WTC11 (cell line): Measurements from ENCODE around the gene ROPN1L. TPM values are rescaled to one million over a fixed set of nuclear protein-coding genes. Genes with fewer than 3 reads are reported as not detected.

Experiments used
- ATAC-seq: fragments of 200-7000 bp; cut with Tn5 transposase; 2 replicates; pipeline ENCODE4 v1.10.0; 2021; ENCODE audit warnings: mild to moderate bottlenecking, moderate library complexity
- CTCF ChIA-PET: fragments of 300-600 bp; sonication (Branson Sonifier 250); formaldehyde crosslinking; loops from one replicate; lab custom pipeline; 2021; ENCODE audit warnings: antibody characterized with exemption; lab: Charles Lee
- POLR2A ChIA-PET: fragments of 350-600 bp; sonication (Branson Sonifier 250); formaldehyde crosslinking; loops from one replicate; lab custom pipeline; 2021; ENCODE audit warnings: antibody characterized with exemption; lab: Charles Lee
- DNase-seq: peaks from one replicate; pipeline ENCODE4 v3.0.0; 2021; ENCODE audit warnings: low spot score
- H3K27ac Mint-ChIP-seq: 2 replicates; pipeline ENCODE4 v1.8.0; 2021; ENCODE audit warnings: mixed read lengths
- H3K27me3 Mint-ChIP-seq: 2 replicates; pipeline ENCODE4 v1.8.0; 2021; ENCODE audit warnings: low read depth, mild to moderate bottlenecking, moderate library complexity, mixed read lengths
- H3K36me3 Mint-ChIP-seq: 2 replicates; pipeline ENCODE4 v1.8.0; 2021; ENCODE audit warnings: mixed read lengths
- H3K4me1 Mint-ChIP-seq: 2 replicates; pipeline ENCODE4 v1.8.0; 2022; ENCODE audit warnings: mixed read lengths
- H3K4me3 Mint-ChIP-seq: 2 replicates; pipeline ENCODE4 v1.8.0; 2021; ENCODE audit warnings: mild to moderate bottlenecking, moderate library complexity, mixed read lengths
- H3K9me3 Mint-ChIP-seq: 2 replicates; pipeline ENCODE4 v1.8.0; 2021; ENCODE audit warnings: mixed read lengths
- AR ChIP-seq: fragments of 250-450 bp; sonication (Bioruptor Pico); IDR thresholded peaks from 2 replicates; pipeline ENCODE4 v1.9.0; 2021; ENCODE audit warnings: mild to moderate bottlenecking
- CREB1 ChIP-seq: sonication (generic); formaldehyde crosslinking; IDR thresholded peaks from 2 replicates; pipeline ENCODE4 v1.8.0; 2023; ENCODE audit warnings: mild to moderate bottlenecking, missing genetic modification reagents
- CTCF ChIP-seq: fragments of 200-600 bp; IDR thresholded peaks from 2 replicates; pipeline ENCODE4 v1.8.0; 2022; ENCODE audit warnings: antibody characterized with exemption
- E2F4 ChIP-seq: sonication (generic); formaldehyde crosslinking; IDR thresholded peaks from 2 replicates; pipeline ENCODE4 v1.8.1; 2022; ENCODE audit warnings: low read depth, mild to moderate bottlenecking, moderate library complexity, missing genetic modification reagents, borderline replicate concordance
- ETV6 ChIP-seq: sonication (generic); formaldehyde crosslinking; IDR thresholded peaks from 2 replicates; pipeline ENCODE4 v1.8.1; 2022; ENCODE audit warnings: mild to moderate bottlenecking, missing genetic modification reagents
- IRF2 ChIP-seq: sonication (generic); formaldehyde crosslinking; IDR thresholded peaks from 2 replicates; pipeline ENCODE4 v1.8.0; 2022; ENCODE audit warnings: low read depth, missing genetic modification reagents, borderline replicate concordance
- MAX ChIP-seq: sonication (generic); formaldehyde crosslinking; IDR thresholded peaks from 2 replicates; pipeline ENCODE4 v1.8.0; 2022; ENCODE audit warnings: mild to moderate bottlenecking, missing genetic modification reagents
- NR3C1 ChIP-seq: sonication (generic); formaldehyde crosslinking; conservative IDR thresholded peaks from 2 replicates; pipeline ENCODE4 v1.8.1; 2023; ENCODE audit warnings: low read depth, mild to moderate bottlenecking, missing genetic modification reagents
- OVOL2 ChIP-seq: fragments of 250-450 bp; sonication (Bioruptor Pico); IDR thresholded peaks from 2 replicates; pipeline ENCODE4 v1.9.0; 2021; ENCODE audit warnings: mild to moderate bottlenecking, borderline replicate concordance
- PRDM15 ChIP-seq: sonication (generic); formaldehyde crosslinking; IDR thresholded peaks from 2 replicates; pipeline ENCODE4 v1.8.0; 2022; ENCODE audit warnings: missing genetic modification reagents
- SP1 ChIP-seq: sonication (generic); formaldehyde crosslinking; conservative IDR thresholded peaks from 2 replicates; pipeline ENCODE4 v1.8.1; 2022; ENCODE audit warnings: missing genetic modification reagents
- TEAD4 ChIP-seq: sonication (generic); formaldehyde crosslinking; IDR thresholded peaks from 2 replicates; pipeline ENCODE4 v1.8.0; 2022; ENCODE audit warnings: mild to moderate bottlenecking, missing genetic modification reagents
- USF1 ChIP-seq: sonication (generic); formaldehyde crosslinking; IDR thresholded peaks from 2 replicates; pipeline ENCODE4 v1.8.0; 2022; ENCODE audit warnings: mild to moderate bottlenecking, missing genetic modification reagents
- ZBTB21 ChIP-seq: sonication (generic); formaldehyde crosslinking; IDR thresholded peaks from 2 replicates; pipeline ENCODE4 v1.8.1; 2023; ENCODE audit warnings: mild to moderate bottlenecking, missing genetic modification reagents, borderline replicate concordance
- ZNF425 ChIP-seq: fragments of 250-450 bp; sonication (Bioruptor Pico); conservative IDR thresholded peaks from 2 replicates; pipeline ENCODE4 v1.9.0; 2021; ENCODE audit warnings: mild to moderate bottlenecking
- ZNF532 ChIP-seq: fragments of 250-450 bp; sonication (Bioruptor Pico); IDR thresholded peaks from 2 replicates; pipeline ENCODE4 v1.9.0; 2021; ENCODE audit warnings: mild to moderate bottlenecking, borderline replicate concordance
- total RNA-seq: library from RNA; stranded (reverse); gene quantifications from 3 replicates; pipeline ENCODE4 v1.2.3, GENCODE V29; 2021

ROPN1L gene
- total RNA-seq, 1 experiment from 2014 or later, result not detected

GRCh38 chr5:10459080-10460055 lies 17.7 kb downstream of the ROPN1L start:
- Mint-ChIP-seq H3K36me3 (no peaks in the 10 kb centered on the region), H3K27ac (no peak overlapping the region), H3K9me3 (no peaks in the 10 kb centered on the region), H3K27me3 (no peaks in the 10 kb centered on the region), H3K4me3 (no peak overlapping the region), H3K4me1 (peaks cover 34% of the 10 kb centered on the region)
- TF ChIP-seq OVOL2 (CRISPR knock-in tag), result no peak
- no peak for TF ChIP-seq USF1
- no peak for TF ChIP-seq ZBTB21 (CRISPR knock-in tag)
- TF ChIP-seq PRDM15 (CRISPR knock-in tag), result no peak
- no peak for TF ChIP-seq TEAD4 (CRISPR knock-in tag)
- no peak for TF ChIP-seq AR (CRISPR knock-in tag)
- TF ChIP-seq SP1 (CRISPR knock-in tag), result no peak
- TF ChIP-seq ZNF425 (CRISPR knock-in tag), result no peak
- no peak for TF ChIP-seq NR3C1
- no peak for TF ChIP-seq CREB1 (CRISPR knock-in tag)
- no peak for TF ChIP-seq ZNF532 (CRISPR knock-in tag)
- TF ChIP-seq E2F4 (CRISPR knock-in tag), result no peak
- no peak for TF ChIP-seq MAX (CRISPR knock-in tag)
- TF ChIP-seq CTCF, result no peak
- no peak for TF ChIP-seq ETV6 (CRISPR knock-in tag)
- no peak for TF ChIP-seq IRF2 (CRISPR knock-in tag)
- ChIA-PET CTCF (interaction anchor here (0.6 kb wide), 1 partner anchor 83 kb away, joined by 5 read pairs; no protein-coding TSS in a partner anchor), POLR2A (no interaction called here)
- ATAC-seq (no peak), DNase-seq (no peak)
